Measurements from ENCODE around the gene TTC17.

DNA sequence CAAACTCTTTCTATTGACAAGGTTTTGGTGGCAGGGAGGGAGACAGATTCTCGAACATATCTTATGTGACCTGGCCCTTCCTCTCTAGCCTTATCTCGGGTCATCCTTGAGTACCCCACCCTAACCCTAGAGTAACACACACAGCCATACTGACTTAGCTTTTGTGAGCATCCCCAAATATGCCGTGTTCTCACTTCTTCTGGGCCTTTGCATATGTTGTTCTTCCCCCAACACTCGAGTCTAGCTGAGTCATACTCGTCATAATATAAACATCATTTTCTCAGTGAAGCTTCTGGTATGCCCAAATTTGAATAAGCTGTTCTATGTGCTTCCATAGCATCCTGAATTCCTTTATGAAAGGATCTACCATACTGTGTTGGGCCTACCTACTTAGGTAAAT is 8.0 kb downstream of the TTC17 start:
- TF ChIP-seq, protein P1, sequence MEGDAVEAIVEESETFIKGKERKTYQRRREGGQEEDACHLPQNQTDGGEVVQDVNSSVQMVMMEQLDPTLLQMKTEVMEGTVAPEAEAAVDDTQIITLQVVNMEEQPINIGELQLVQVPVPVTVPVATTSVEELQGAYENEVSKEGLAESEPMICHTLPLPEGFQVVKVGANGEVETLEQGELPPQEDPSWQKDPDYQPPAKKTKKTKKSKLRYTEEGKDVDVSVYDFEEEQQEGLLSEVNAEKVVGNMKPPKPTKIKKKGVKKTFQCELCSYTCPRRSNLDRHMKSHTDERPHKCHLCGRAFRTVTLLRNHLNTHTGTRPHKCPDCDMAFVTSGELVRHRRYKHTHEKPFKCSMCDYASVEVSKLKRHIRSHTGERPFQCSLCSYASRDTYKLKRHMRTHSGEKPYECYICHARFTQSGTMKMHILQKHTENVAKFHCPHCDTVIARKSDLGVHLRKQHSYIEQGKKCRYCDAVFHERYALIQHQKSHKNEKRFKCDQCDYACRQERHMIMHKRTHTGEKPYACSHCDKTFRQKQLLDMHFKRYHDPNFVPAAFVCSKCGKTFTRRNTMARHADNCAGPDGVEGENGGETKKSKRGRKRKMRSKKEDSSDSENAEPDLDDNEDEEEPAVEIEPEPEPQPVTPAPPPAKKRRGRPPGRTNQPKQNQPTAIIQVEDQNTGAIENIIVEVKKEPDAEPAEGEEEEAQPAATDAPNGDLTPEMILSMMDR (conservative IDR thresholded peaks at IDR 0.05; ENCODE audit: low read depth, low read length): no peak
- no peak for TF ChIP-seq EZH2 (IDR thresholded peaks at IDR 0.05; ENCODE audit: borderline replicate concordance, low read depth, low read length, poor library complexity, severe bottlenecking)

Measured in A673 (cell line).